DND-41 (cell line): ENCODE data around the gene EIF1AD.

Source experiments
- ATAC-seq: fragments of 200-7000 bp; cut with Tn5 transposase; 3 replicates; pipeline ENCODE4 v1.9.1; 2021; ENCODE audit warnings: low read depth; ENCODE audit not compliant: insufficient read depth
- DNase-seq: peaks from one replicate; pipeline ENCODE4 v3.0.0-alpha.2; 2020
- H2AFZ ChIP-seq: 2 replicates; pipeline ENCODE4 v1.6.0; 2012; ENCODE audit warnings: low read depth, low read length
- H3K27ac ChIP-seq: 2 replicates; pipeline ENCODE4 v1.5.1; 2012; ENCODE audit warnings: low read length, inconsistent platforms
- H3K27me3 ChIP-seq: fragments of 200-600 bp; sonication (generic); 2 replicates; pipeline ENCODE4 v1.6.0; 2012; ENCODE audit warnings: low read length, mild to moderate bottlenecking, inconsistent platforms; ENCODE audit not compliant: insufficient read depth, poor library complexity
- H3K36me3 ChIP-seq: 2 replicates; pipeline ENCODE4 v1.5.1; 2012; ENCODE audit warnings: low read length, inconsistent platforms; ENCODE audit not compliant: insufficient read depth
- H3K4me1 ChIP-seq: 2 replicates; pipeline ENCODE4 v1.5.1; 2012; ENCODE audit warnings: mild to moderate bottlenecking, low read length; ENCODE audit not compliant: insufficient read depth
- H3K4me2 ChIP-seq: 2 replicates; pipeline ENCODE4 v1.6.0; 2012; ENCODE audit warnings: mild to moderate bottlenecking, moderate library complexity, low read length, inconsistent platforms; ENCODE audit not compliant: insufficient read depth
- H3K4me3 ChIP-seq, 2 experiments: fragments of 200-600 bp in 1 of 2; shearing (Covaris generic) in 1 of 2; 2 replicates each; pipeline ENCODE4 v1.5.1; 2012 to 2016; ENCODE audit warnings: inconsistent platforms in 2 of 2, low read length in 2 of 2, mild to moderate bottlenecking in 2 of 2, low read depth in 1 of 2, moderate library complexity in 1 of 2
- H3K79me2 ChIP-seq: 2 replicates; pipeline ENCODE4 v1.6.0; 2012; ENCODE audit warnings: low read length, inconsistent platforms; ENCODE audit not compliant: insufficient read depth
- H3K9ac ChIP-seq: 2 replicates; pipeline ENCODE4 v1.6.0; 2012; ENCODE audit warnings: low read depth, mild to moderate bottlenecking, inconsistent platforms, low read length, moderate library complexity
- H3K9me3 ChIP-seq: 2 replicates; pipeline ENCODE4 v1.5.1; 2012; ENCODE audit warnings: low read length, moderate library complexity, mild to moderate bottlenecking, inconsistent platforms; ENCODE audit not compliant: insufficient read depth, severe bottlenecking
- H4K20me1 ChIP-seq: 2 replicates; pipeline ENCODE4 v1.6.0; 2012; ENCODE audit warnings: low read length; ENCODE audit not compliant: insufficient read depth
- CTCF ChIP-seq: IDR thresholded peaks from 2 replicates; pipeline ENCODE4 v1.5.1; 2012; ENCODE audit warnings: borderline replicate concordance, low read length, moderate library complexity, mild to moderate bottlenecking; ENCODE audit not compliant: poor library complexity, severe bottlenecking; ENCODE audit errors: extremely low read depth
- EZH2 ChIP-seq: IDR thresholded peaks from 3 replicates; pipeline ENCODE4 v1.6.1; 2012; ENCODE audit warnings: borderline replicate concordance, low read depth, mild to moderate bottlenecking, moderate library complexity, low read length, inconsistent platforms; ENCODE audit not compliant: severe bottlenecking

Gene EIF1AD

GRCh38 chr11:65967329-65967934 lies 34.5 kb downstream of the EIF1AD start:
- H3K36me3 ChIP-seq, result peaks cover 83% of the 10 kb centered on the region
- no peak for ATAC-seq
- H3K27ac ChIP-seq, result no peak overlapping the region
- DNase-seq, result no peak
- H3K79me2 ChIP-seq, result peaks cover 48% of the 10 kb centered on the region
- peaks cover 47% of the 10 kb centered on the region for H4K20me1 ChIP-seq
- peaks cover 20% of the 10 kb centered on the region for H3K4me1 ChIP-seq
- no peaks in the 10 kb centered on the region for H3K9me3 ChIP-seq
- H3K4me2 ChIP-seq, result no peak overlapping the region
- H3K4me3 ChIP-seq, result no peak overlapping the region
- H3K27me3 ChIP-seq, result no peaks in the 10 kb centered on the region
- no peak overlapping the region for H3K9ac ChIP-seq
- no peak for TF ChIP-seq EZH2
- no peak overlapping the region for H2AFZ ChIP-seq

GRCh38 chr11:65965986-65966762 lies 35.8 kb downstream of the EIF1AD start:
- H4K20me1 ChIP-seq, result peaks cover 51% of the 10 kb centered on the region
- H3K4me3 ChIP-seq, result no peak overlapping the region
- ATAC-seq (no peak), DNase-seq (no peak)
- H2AFZ ChIP-seq, result no peak overlapping the region
- no peak overlapping the region for H3K9ac ChIP-seq
- no peaks in the 10 kb centered on the region for H3K9me3 ChIP-seq
- no peak for TF ChIP-seq CTCF
- TF ChIP-seq EZH2, result no peak
- peaks cover 58% of the 10 kb centered on the region for H3K79me2 ChIP-seq
- no peak overlapping the region for H3K4me2 ChIP-seq
- peaks cover 76% of the 10 kb centered on the region for H3K36me3 ChIP-seq
- no peak overlapping the region for H3K27ac ChIP-seq
- H3K4me1 ChIP-seq, result peaks cover 24% of the 10 kb centered on the region
- H3K27me3 ChIP-seq, result no peaks in the 10 kb centered on the region

- Histone ChIP-seq H3K36me3 (peaks cover 69% of the 10 kb centered on the region), H3K79me2 (peaks cover 62% of the 10 kb centered on the region), H3K27ac (no peak overlapping the region), H2AFZ (no peak overlapping the region), H3K9me3 (no peaks in the 10 kb centered on the region), H3K4me3 (no peak overlapping the region), H4K20me1 (peaks cover 48% of the 10 kb centered on the region), H3K9ac (no peak overlapping the region), H3K27me3 (no peaks in the 10 kb centered on the region), H3K4me1 (peaks cover 32% of the 10 kb centered on the region), H3K4me2 (no peak overlapping the region)
- no peak for TF ChIP-seq EZH2
- TF ChIP-seq CTCF, result no peak
- ATAC-seq, result no peak
- no peak for DNase-seq
These were observed 37.1 kb downstream of the EIF1AD start for GRCh38 chr11:65964906-65965305.

- H3K36me3 ChIP-seq, result peaks cover 41% of the 10 kb centered on the region
- no peak for ATAC-seq
- DNase-seq, result no peak
- TF ChIP-seq CTCF (no peak), EZH2 (no peak)
- peaks cover 32% of the 10 kb centered on the region for H3K4me1 ChIP-seq
- peak overlapping the region; percentile 84 for H3K4me2 ChIP-seq
- peaks cover 59% of the 10 kb centered on the region for H3K79me2 ChIP-seq
- peak overlapping the region; percentile 79 to 100 for H3K4me3 ChIP-seq
- H3K27me3 ChIP-seq, result no peaks in the 10 kb centered on the region
- peak overlapping the region; percentile 62 for H3K27ac ChIP-seq
- peak overlapping the region; percentile 100 for H3K9ac ChIP-seq
- peaks cover 41% of the 10 kb centered on the region for H4K20me1 ChIP-seq
- no peak overlapping the region for H2AFZ ChIP-seq
- H3K9me3 ChIP-seq, result no peaks in the 10 kb centered on the region
These were observed 39.8 kb downstream of the EIF1AD start for GRCh38 chr11:65962141-65962564.
